IMR-90 (cell line): ENCODE data around the gene APLF. TPM values are rescaled to one million over a fixed set of nuclear protein-coding genes. Genes with fewer than 3 reads are reported as not detected.

Experiments
- ATAC-seq: fragments of 200-7000 bp; cut with Tn5 transposase; 2 replicates; pipeline ENCODE4 v1.9.1; 2020; ENCODE audit warnings: low read depth, mild to moderate bottlenecking, moderate library complexity
- BruUV-seq: library from RNA; stranded (reverse); fragments of 400-500 nt; replicated peaks from 2 replicates; lab custom pipeline; 2021; lab: Mats Ljungman, UMichigan
- CTCF ChIA-PET: fragments of 300-600 bp; formaldehyde crosslinking; extraction: SDS; loops from one replicate; lab custom pipeline; 2021; ENCODE audit warnings: antibody characterized with exemption; lab: Yijun Ruan, JAX
- POLR2A ChIA-PET: fragments of 300-600 bp; sonication (Branson Sonifier 250); formaldehyde crosslinking; loops from one replicate; lab custom pipeline; 2022; ENCODE audit warnings: antibody characterized with exemption; ENCODE audit not compliant: unreplicated experiment; lab: Charles Lee
- DNase-seq: peaks from one replicate; pipeline ENCODE4 v3.0.0; 2013
- H2AFZ ChIP-seq: replicated peaks from 2 replicates; pipeline ENCODE3; 2013; ENCODE audit warnings: low read length, mild to moderate bottlenecking; ENCODE audit not compliant: poor library complexity
- H2AK5ac ChIP-seq: 2 replicates; pipeline ENCODE4 v1.6.1; 2013; ENCODE audit warnings: low read depth, low read length, inconsistent platforms
- H2AK9ac ChIP-seq: replicated peaks from 2 replicates; pipeline ENCODE3; 2013; ENCODE audit warnings: mild to moderate bottlenecking, low read depth, low read length, moderate library complexity; ENCODE audit not compliant: poor library complexity
- H2BK120ac ChIP-seq: 2 replicates; pipeline ENCODE4 v1.6.1; 2013; ENCODE audit warnings: low read depth, low read length, inconsistent platforms
- H2BK15ac ChIP-seq: 3 replicates; pipeline ENCODE4 v1.6.1; 2013; ENCODE audit warnings: low read depth, low read length, inconsistent platforms
- H2BK20ac ChIP-seq: 2 replicates; pipeline ENCODE4 v1.6.1; 2013; ENCODE audit warnings: low read depth, mild to moderate bottlenecking, inconsistent platforms, low read length, moderate library complexity
- H2BK5ac ChIP-seq: 2 replicates; pipeline ENCODE4 v1.6.1; 2013; ENCODE audit warnings: mild to moderate bottlenecking, low read depth, low read length, inconsistent platforms; ENCODE audit not compliant: poor library complexity, severe bottlenecking
- H3K14ac ChIP-seq: replicated peaks from 2 replicates; pipeline ENCODE4 v1.6.1; 2013; ENCODE audit warnings: low read depth, low read length, inconsistent platforms
- H3K18ac ChIP-seq: 2 replicates; pipeline ENCODE4 v1.6.1; 2013; ENCODE audit warnings: low read depth, low read length, control low read depth
- H3K23ac ChIP-seq: 2 replicates; pipeline ENCODE4 v1.6.1; 2013; ENCODE audit warnings: low read depth, low read length, inconsistent platforms
- H3K27ac ChIP-seq: 2 replicates; pipeline ENCODE4 v1.5.1; 2013; ENCODE audit warnings: mild to moderate bottlenecking, control low read depth, low read length; ENCODE audit not compliant: insufficient read depth
- H3K27me3 ChIP-seq: 2 replicates; pipeline ENCODE4 v1.6.1; 2013; ENCODE audit warnings: low read length; ENCODE audit not compliant: control insufficient read depth, insufficient read depth
- H3K36me3 ChIP-seq: 2 replicates; pipeline ENCODE4 v1.6.1; 2013; ENCODE audit warnings: low read length, mixed read lengths; ENCODE audit not compliant: control insufficient read depth, insufficient read depth
- H3K4ac ChIP-seq: 2 replicates; pipeline ENCODE4 v1.6.1; 2013; ENCODE audit warnings: low read depth, low read length, inconsistent platforms
- H3K4me1 ChIP-seq: 2 replicates; pipeline ENCODE4 v1.6.1; 2013; ENCODE audit warnings: low read length, mixed read lengths; ENCODE audit not compliant: control insufficient read depth, insufficient read depth
- H3K4me2 ChIP-seq: 2 replicates; pipeline ENCODE4 v1.6.1; 2013; ENCODE audit warnings: low read depth, mild to moderate bottlenecking, control low read depth, low read length, moderate library complexity
- H3K4me3 ChIP-seq: 2 replicates; pipeline ENCODE4 v1.5.1; 2013; ENCODE audit warnings: low read depth, mild to moderate bottlenecking, control low read depth, low read length, moderate library complexity; ENCODE audit not compliant: insufficient read depth
- H3K56ac ChIP-seq: 2 replicates; pipeline ENCODE4 v1.6.1; 2013; ENCODE audit warnings: low read length, inconsistent platforms; ENCODE audit not compliant: insufficient read depth; ENCODE audit errors: extremely low read depth
- H3K79me1 ChIP-seq, 2 experiments: 2 replicates each; pipeline ENCODE4 v1.6.1; 2013; ENCODE audit warnings: low read length in 2 of 2, inconsistent platforms in 1 of 2, low read depth in 1 of 2
- H3K9ac ChIP-seq: 2 replicates; pipeline ENCODE4 v1.6.1; 2013; ENCODE audit warnings: low read depth, low read length, control low read depth
- H3K9me1 ChIP-seq: 2 replicates; pipeline ENCODE4 v1.6.1; 2013; ENCODE audit warnings: low read length, inconsistent platforms; ENCODE audit not compliant: insufficient read depth
- H3K9me3 ChIP-seq: 2 replicates; pipeline ENCODE4 v1.6.1; 2013; ENCODE audit warnings: low read length; ENCODE audit not compliant: control insufficient read depth, insufficient read depth
- H4K20me1 ChIP-seq: 2 replicates; pipeline ENCODE4 v1.6.1; 2013; ENCODE audit warnings: low read length, inconsistent platforms; ENCODE audit not compliant: insufficient read depth
- H4K5ac ChIP-seq: 2 replicates; pipeline ENCODE4 v1.6.1; 2013; ENCODE audit warnings: mild to moderate bottlenecking, low read depth, low read length, control low read depth
- H4K8ac ChIP-seq, 2 experiments: 2 replicates each; pipeline ENCODE4 v1.6.1; 2013; ENCODE audit warnings: low read depth in 2 of 2, low read length in 2 of 2, control low read depth in 1 of 2, inconsistent platforms in 1 of 2
- H4K91ac ChIP-seq: 2 replicates; pipeline ENCODE4 v1.6.1; 2013; ENCODE audit warnings: low read depth, low read length, inconsistent platforms; ENCODE audit not compliant: insufficient read depth
- BHLHE40 ChIP-seq: fragments of 150-350 bp; IDR thresholded peaks from 2 replicates; pipeline ENCODE4 v1.6.1; 2016; ENCODE audit warnings: mild to moderate bottlenecking, low read depth, low read length
- CEBPB ChIP-seq: IDR thresholded peaks from 2 replicates; pipeline ENCODE4 v1.6.1; 2012; ENCODE audit warnings: low read depth, low read length, improper control_type of control experiment
- CHD1 ChIP-seq: IDR thresholded peaks from 2 replicates; pipeline ENCODE4 v1.6.1; 2012; ENCODE audit warnings: low read depth, low read length, improper control_type of control experiment
- CTCF ChIP-seq: conservative IDR thresholded peaks from 2 replicates; pipeline ENCODE4 v1.5.1; 2012; ENCODE audit warnings: mild to moderate bottlenecking, low read depth, low read length, improper control_type of control experiment
- MXI1 ChIP-seq: IDR thresholded peaks from 2 replicates; pipeline ENCODE4 v1.6.1; 2012; ENCODE audit warnings: low read depth, mild to moderate bottlenecking, low read length, moderate library complexity, borderline replicate concordance
- NFE2L2 ChIP-seq: fragments of 150-350 bp; IDR thresholded peaks from 2 replicates; pipeline ENCODE4 v1.6.1; 2016; ENCODE audit warnings: low read depth, mild to moderate bottlenecking, low read length
- POLR2A ChIP-seq: IDR thresholded peaks from 2 replicates; pipeline ENCODE4 v1.6.1; 2012; ENCODE audit warnings: mild to moderate bottlenecking, low read depth, low read length
- RAD21 ChIP-seq: IDR thresholded peaks from 2 replicates; pipeline ENCODE4 v1.6.1; 2012; ENCODE audit warnings: low read length, improper control_type of control experiment
- RCOR1 ChIP-seq: IDR thresholded peaks from 2 replicates; pipeline ENCODE4 v1.6.1; 2012; ENCODE audit warnings: mild to moderate bottlenecking, low read length, improper control_type of control experiment; ENCODE audit not compliant: insufficient replicate concordance
- RFX5 ChIP-seq: IDR thresholded peaks from 2 replicates; pipeline ENCODE4 v1.8.0; 2012; ENCODE audit warnings: low read depth, mild to moderate bottlenecking, low read length, moderate library complexity
- SMC3 ChIP-seq: fragments of 150-350 bp; IDR thresholded peaks from 2 replicates; pipeline ENCODE4 v1.6.1; 2016; ENCODE audit warnings: low read depth, mild to moderate bottlenecking, antibody characterized with exemption, low read length, moderate library complexity
- WGBS, 2 experiments: methylation state at CpG; one replicate each; pipeline versions ENCODE4 v1.1.5 to v1.1.7; 2013; ENCODE audit warnings: missing lambda C conversion rate in 2 of 2; ENCODE audit not compliant: insufficient read length in 1 of 2; ENCODE audit errors: extremely low coverage in 2 of 2; 5-methylcytosine and 5-hydroxymethylcytosine counted together
- dilution Hi-C: fragments of 300-500 bp; cut with HindIII; formaldehyde crosslinking; loops from one replicate; pipeline ENCODE4 v1.14.3; 2018; ENCODE audit warnings: low sequenced_read_pairs; ENCODE audit not compliant: unreplicated experiment
- in situ Hi-C: fragments of 300-500 bp; cut with MboI; formaldehyde crosslinking; loops from 3 replicates; pipeline ENCODE4 v1.14.3; 2019; ENCODE audit warnings: low sequenced_read_pairs, inconsistent platforms, mixed read lengths
- intact Hi-C: fragments of 100-400 bp; cut with micrococcal nuclease; formaldehyde crosslinking; loops from 2 replicates; pipeline ENCODE4 v1.10.0; 2022
- polyA plus RNA-seq, 3 experiments: library from polyadenylated mRNA; depleted of rRNA; stranded (reverse); fragments of >200 nt; gene quantifications; 2 replicates each; pipeline ENCODE4 v1.2.3, GENCODE V29; 2012; ENCODE audit warnings: low replicate concordance in 1 of 3
- total RNA-seq: library from RNA; depleted of rRNA; stranded (reverse); fragments of >200 nt; gene quantifications from 2 replicates; pipeline ENCODE4 v1.2.3, GENCODE V29; 2012
- TF ChIP-seq, protein P1 (sequence below): fragments of 150-350 bp; IDR thresholded peaks from 2 replicates; pipeline ENCODE4 v1.6.1; 2016; ENCODE audit warnings: low read depth, mild to moderate bottlenecking, low read length, moderate library complexity, borderline replicate concordance
- TF ChIP-seq, protein P2 (sequence below): fragments of 150-350 bp; IDR thresholded peaks from 2 replicates; pipeline ENCODE4 v1.6.1; 2017; ENCODE audit warnings: mild to moderate bottlenecking, antibody characterized with exemption, low read length, low read depth

The APLF gene
- total and polyA plus RNA-seq, 2 of the 4 experiments (the other 2 are of a cell fraction), result 1.5 to 2.3 TPM

- Histone ChIP-seq H2AK5ac (no peak overlapping the region), H4K91ac (no peak overlapping the region), H2BK15ac (no peak overlapping the region), H3K27me3 (no peaks in the 10 kb centered on the region), H3K4me1 (no peaks in the 10 kb centered on the region), H3K23ac (no peak overlapping the region), H3K36me3 (no peaks in the 10 kb centered on the region), H3K27ac (no peak overlapping the region), H3K14ac (no peak overlapping the region), H2AK9ac (no peak overlapping the region), H2BK5ac (no peak overlapping the region), H2AFZ (no peak overlapping the region), H2BK20ac (no peak overlapping the region), H4K5ac (no peak overlapping the region), H3K9me1 (no peaks in the 10 kb centered on the region), H4K20me1 (no peaks in the 10 kb centered on the region), H3K79me1 (no peaks in the 10 kb centered on the region), H4K8ac (no peak overlapping the region), H3K9ac (no peak overlapping the region), H2BK120ac (no peak overlapping the region), H3K9me3 (no peaks in the 10 kb centered on the region), H3K56ac (no peak overlapping the region), H3K4me3 (no peak overlapping the region), H3K18ac (no peak overlapping the region), H3K4ac (no peak overlapping the region), H3K4me2 (no peak overlapping the region)
- no peak for ATAC-seq
- POLR2A ChIA-PET, result no interaction called here
- intact Hi-C loops (no loop called here), dilution Hi-C loops (no loop called here), in situ Hi-C loops (no loop called here)
- no CpG with 5 or more reads among the region's 1 CpG for WGBS, 2 experiments
- TF ChIP-seq RCOR1 (no peak), CTCF (no peak), RAD21 (no peak), RFX5 (no peak), POLR2A (no peak), SMC3 (no peak), CHD1 (no peak), CEBPB (no peak), BHLHE40 (no peak), MXI1 (no peak), NFE2L2 (no peak)
- TF ChIP-seq, protein P1, sequence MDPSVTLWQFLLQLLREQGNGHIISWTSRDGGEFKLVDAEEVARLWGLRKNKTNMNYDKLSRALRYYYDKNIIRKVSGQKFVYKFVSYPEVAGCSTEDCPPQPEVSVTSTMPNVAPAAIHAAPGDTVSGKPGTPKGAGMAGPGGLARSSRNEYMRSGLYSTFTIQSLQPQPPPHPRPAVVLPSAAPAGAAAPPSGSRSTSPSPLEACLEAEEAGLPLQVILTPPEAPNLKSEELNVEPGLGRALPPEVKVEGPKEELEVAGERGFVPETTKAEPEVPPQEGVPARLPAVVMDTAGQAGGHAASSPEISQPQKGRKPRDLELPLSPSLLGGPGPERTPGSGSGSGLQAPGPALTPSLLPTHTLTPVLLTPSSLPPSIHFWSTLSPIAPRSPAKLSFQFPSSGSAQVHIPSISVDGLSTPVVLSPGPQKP, result no peak
- TF ChIP-seq, protein P2, sequence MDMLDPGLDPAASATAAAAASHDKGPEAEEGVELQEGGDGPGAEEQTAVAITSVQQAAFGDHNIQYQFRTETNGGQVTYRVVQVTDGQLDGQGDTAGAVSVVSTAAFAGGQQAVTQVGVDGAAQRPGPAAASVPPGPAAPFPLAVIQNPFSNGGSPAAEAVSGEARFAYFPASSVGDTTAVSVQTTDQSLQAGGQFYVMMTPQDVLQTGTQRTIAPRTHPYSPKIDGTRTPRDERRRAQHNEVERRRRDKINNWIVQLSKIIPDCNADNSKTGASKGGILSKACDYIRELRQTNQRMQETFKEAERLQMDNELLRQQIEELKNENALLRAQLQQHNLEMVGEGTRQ, result no peak
- BruUV-seq, result no TSS peak
- CTCF ChIA-PET, result no interaction called here
- DNase-seq, result no peak
Measured at GRCh38 chr2:68521037-68521436, 53.7 kb downstream of the APLF start.
